Measurements from ENCODE around the gene NR2C2. TPM values are rescaled to one million over a fixed set of nuclear protein-coding genes. Genes with fewer than 3 reads are reported as not detected.

NR2C2 gene
- total and polyA plus RNA-seq, 10 of the 15 experiments (the other 5 are each of a cell fraction or from before 2014, with no cell fraction given) = 2.7 to 30.3 (median 18.3) TPM

GRCh38 chr3:14990780-14991148, 43.4 kb downstream of the NR2C2 start:
- 50% methylated on average over 2 of the region's 2 CpGs for WGBS (ENCODE audit: insufficient coverage, insufficient replicate concordance, low lambda C conversion rate, missing lambda C conversion rate)
- peaks cover 10% of the 10 kb centered on the region for H3K79me2 ChIP-seq (ENCODE audit: control insufficient read depth, insufficient read depth, low read length)
- no peaks in the 10 kb centered on the region; a peak in 1 of 4 replicates for H3K36me3 ChIP-seq (ENCODE audit: control insufficient read depth in 2 of 2, insufficient read depth in 2 of 2, low read length in 1 of 2)
- POLR2A ChIA-PET = interaction anchor here (1.2 kb wide), 1 partner anchor 74 kb away, joined by 3 read pairs; the partner anchor contains the start of gene MRPS25
- no peaks in the 10 kb centered on the region for H3K9me3 ChIP-seq (replicated peaks; ENCODE audit: control insufficient read depth, insufficient read depth, low read length)
- H3K4me1 ChIP-seq (ENCODE audit: control insufficient read depth, insufficient read depth, low read length) = no peaks in the 10 kb centered on the region
- H3K4me3 ChIP-seq = no peak overlapping the region
- intact Hi-C loops (cut with micrococcal nuclease; ENCODE audit: unreplicated experiment) = no loop called here
- SMC1A ChIA-PET (ENCODE audit: uncharacterized antibody, unreplicated experiment) = interaction anchor here (1.0 to 2.7 kb wide), 5 partner anchors 10 to 60 kb away, joined by 3 to 9 read pairs (median 3); no protein-coding TSS in a partner anchor
- no peak overlapping the region for H3K4me2 ChIP-seq (ENCODE audit: control insufficient read depth, insufficient read depth)
- in situ Hi-C loops (cut with MboI) = no loop called here
- FAIRE-seq (no peak), ATAC-seq (no peak), DNase-seq (ENCODE audit: low read depth, low spot score) (no peak)
- TF ChIP-seq BCLAF1 (IDR thresholded peaks at IDR 0.05) = no peak
- no peak for TF ChIP-seq CTCF (IDR thresholded peaks at IDR 0.05 in 2 of 3, conservative IDR thresholded peaks at IDR 0.05 in 1 of 3; ENCODE audit: control insufficient read depth in 2 of 3, extremely low read depth in 1 of 3, insufficient read depth in 1 of 3, low read depth in 3 of 3, low read length in 3 of 3)
- no peak for TF ChIP-seq CREB1 (IDR thresholded peaks at IDR 0.05; ENCODE audit: low read depth)
- no peak for TF ChIP-seq SIX5 (IDR thresholded peaks at IDR 0.05; ENCODE audit: low read depth, low read length, severe bottlenecking)
- BruUV-seq (replicated peaks) = no TSS peak
- no peak overlapping the region for H2AFZ ChIP-seq (ENCODE audit: control insufficient read depth, low read depth, low read length)
- H4K20me1 ChIP-seq (ENCODE audit: control insufficient read depth, insufficient read depth) = no peaks in the 10 kb centered on the region
- RAD21 ChIA-PET (ENCODE audit: unreplicated experiment) = no interaction called here
- no peaks in the 10 kb centered on the region for H3K27me3 ChIP-seq (replicated peaks in 1 of 2; ENCODE audit: control insufficient read depth in 2 of 2, insufficient read depth in 2 of 2, low read length in 1 of 2)
- no peak overlapping the region for H3K27ac ChIP-seq (ENCODE audit: control insufficient read depth, insufficient read depth)
- H3K9ac ChIP-seq (ENCODE audit: control insufficient read depth, insufficient read depth, low read length) = no peak overlapping the region
- CTCF ChIA-PET = no interaction called here
